Measurements from ENCODE around the gene MAST4. TPM values are rescaled to one million over a fixed set of nuclear protein-coding genes. Genes with fewer than 3 reads are reported as not detected.

MAST4 gene
- total RNA-seq, 2 donors from 2014 or later, result 11.0 to 11.5 TPM

DNA sequence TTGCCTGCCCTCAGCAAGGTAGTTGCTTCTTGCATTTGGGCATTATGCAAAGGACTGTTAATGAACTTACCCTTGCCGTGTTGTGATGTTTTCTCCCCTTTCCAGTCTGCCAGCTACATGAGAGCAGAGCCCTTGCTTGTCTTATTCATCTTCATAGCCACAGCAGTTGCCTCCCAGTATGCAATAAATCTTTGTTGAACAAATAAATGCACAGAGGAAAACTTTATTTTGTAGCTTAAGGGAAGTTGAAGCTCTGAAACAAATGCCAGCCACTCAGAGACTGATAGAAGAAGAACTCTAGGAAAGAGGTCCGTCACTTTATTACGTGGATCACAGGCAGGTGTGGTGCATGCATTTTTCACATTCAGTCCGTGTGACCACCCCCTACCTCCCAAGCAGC lies 19.7 kb downstream of the MAST4 start:
- Mint-ChIP-seq H3K27ac (no peak overlapping the region), H3K9me3 (no peaks in the 10 kb centered on the region), H3K27me3 (ENCODE audit: insufficient read depth) (no peaks in the 10 kb centered on the region), H3K36me3 (ENCODE audit: low read depth) (no peaks in the 10 kb centered on the region), H3K4me3 (no peak overlapping the region), H3K4me1 (peaks cover 19% of the 10 kb centered on the region)
- no peak for TF ChIP-seq CTCF (conservative IDR thresholded peaks at IDR 0.05)
- DNase-seq, result no peak
- Histone ChIP-seq H3K27ac (ENCODE audit: low read depth, low read length) (no peak overlapping the region), H3K27me3 (ENCODE audit: control insufficient read depth, insufficient read depth, low read length, poor library complexity, severe bottlenecking) (no peaks in the 10 kb centered on the region), H3K36me3 (ENCODE audit: control insufficient read depth, insufficient read depth, low read length) (no peaks in the 10 kb centered on the region), H3K9ac (ENCODE audit: extremely low read depth, low read length, poor library complexity, severe bottlenecking) (no peak overlapping the region), H3K9me3 (ENCODE audit: control insufficient read depth, low read length) (no peaks in the 10 kb centered on the region), H3K4me3 (ENCODE audit: low read length) (no peak overlapping the region), H3K4me1 (ENCODE audit: control insufficient read depth, insufficient read depth, low read length) (no peaks in the 10 kb centered on the region)
- 67 to 87% methylated on average over 1 to 4 of the region's 4 CpGs for WGBS, 2 experiments (ENCODE audit: insufficient coverage in 1 of 2, insufficient read length in 1 of 2)

GRCh38 chr5:66616520-66617225 lies 20.5 kb downstream of the MAST4 start:
- Histone ChIP-seq H3K4me1 (ENCODE audit: control insufficient read depth, insufficient read depth, low read length) (peaks cover 3% of the 10 kb centered on the region), H3K9ac (ENCODE audit: extremely low read depth, low read length, poor library complexity, severe bottlenecking) (no peak overlapping the region), H3K36me3 (ENCODE audit: control insufficient read depth, insufficient read depth, low read length) (no peaks in the 10 kb centered on the region), H3K9me3 (ENCODE audit: control insufficient read depth, low read length) (no peaks in the 10 kb centered on the region), H3K27ac (ENCODE audit: low read depth, low read length) (no peak overlapping the region), H3K27me3 (ENCODE audit: control insufficient read depth, insufficient read depth, low read length, poor library complexity, severe bottlenecking) (no peaks in the 10 kb centered on the region), H3K4me3 (ENCODE audit: low read length) (no peak overlapping the region)
- no peaks in the 10 kb centered on the region for H3K36me3 Mint-ChIP-seq (ENCODE audit: low read depth)
- no peak overlapping the region for H3K27ac Mint-ChIP-seq
- peaks cover 19% of the 10 kb centered on the region for H3K4me1 Mint-ChIP-seq
- H3K9me3 Mint-ChIP-seq, result no peaks in the 10 kb centered on the region
- no peak for DNase-seq
- no peak overlapping the region for H3K4me3 Mint-ChIP-seq
- no peak for TF ChIP-seq CTCF (conservative IDR thresholded peaks at IDR 0.05)
- WGBS, 2 experiments (ENCODE audit: insufficient coverage in 1 of 2, insufficient read length in 1 of 2), result 96 to 100% methylated on average over 2 to 3 of the region's 3 CpGs
- no peaks in the 10 kb centered on the region for H3K27me3 Mint-ChIP-seq (ENCODE audit: insufficient read depth)

- Histone ChIP-seq H3K27me3 (ENCODE audit: control insufficient read depth, insufficient read depth, low read length, poor library complexity, severe bottlenecking) (no peaks in the 10 kb centered on the region), H3K4me1 (ENCODE audit: control insufficient read depth, insufficient read depth, low read length) (peaks cover 3% of the 10 kb centered on the region), H3K9ac (ENCODE audit: extremely low read depth, low read length, poor library complexity, severe bottlenecking) (no peak overlapping the region), H3K36me3 (ENCODE audit: control insufficient read depth, insufficient read depth, low read length) (no peaks in the 10 kb centered on the region), H3K9me3 (ENCODE audit: control insufficient read depth, low read length) (no peaks in the 10 kb centered on the region), H3K4me3 (ENCODE audit: low read length) (no peak overlapping the region), H3K27ac (ENCODE audit: low read depth, low read length) (no peak overlapping the region)
- DNase-seq, result no peak
- no peak overlapping the region for H3K27ac Mint-ChIP-seq
- no peaks in the 10 kb centered on the region for H3K9me3 Mint-ChIP-seq
- TF ChIP-seq CTCF (conservative IDR thresholded peaks at IDR 0.05), result no peak
- H3K4me1 Mint-ChIP-seq, result peaks cover 18% of the 10 kb centered on the region
- H3K27me3 Mint-ChIP-seq (ENCODE audit: insufficient read depth), result no peaks in the 10 kb centered on the region
- WGBS, 2 experiments (ENCODE audit: insufficient coverage in 1 of 2, insufficient read length in 1 of 2), result 97% methylated on average over 3 to 5 of the region's 6 CpGs
- H3K4me3 Mint-ChIP-seq, result no peak overlapping the region
- no peaks in the 10 kb centered on the region for H3K36me3 Mint-ChIP-seq (ENCODE audit: low read depth)
These were observed 21.2 kb downstream of the MAST4 start for GRCh38 chr5:66617226-66617861.

All from endodermal cell (in vitro differentiated cells).